GM21737 (cell line): Measurements from ENCODE around the gene ASS1.

ENCODE experiments used
- ATAC-seq: cut with Tn5 transposase; IDR thresholded peaks from one replicate; pipeline ENCODE4 v1.9.1; 2021; ENCODE audit warnings: mild to moderate bottlenecking, moderate library complexity; ENCODE audit not compliant: unreplicated experiment

ASS1 gene

GRCh38 chr9:130493021-130493420 is 48.3 kb downstream of the ASS1 start:
- no peak for ATAC-seq

GRCh38 chr9:130493476-130493875 is 48.7 kb downstream of the ASS1 start:
- ATAC-seq = no peak

- no peak for ATAC-seq
These were observed 50.3 kb downstream of the ASS1 start for GRCh38 chr9:130495067-130495466.

- no peak for ATAC-seq
These were observed 52.4 kb downstream of the ASS1 start for GRCh38 chr9:130497139-130497538.

- no peak for ATAC-seq
These were observed 53.6 kb downstream of the ASS1 start for GRCh38 chr9:130498298-130498917.

GRCh38 chr9:130498918-130499698 is 54.3 kb downstream of the ASS1 start:
- no peak for ATAC-seq

GRCh38 chr9:130499804-130500263 is 55.1 kb downstream of the ASS1 start:
- no peak for ATAC-seq

GRCh38 chr9:130500340-130501180 is 55.8 kb downstream of the ASS1 start:
- no peak for ATAC-seq

GRCh38 chr9:130501639-130502038 is 56.9 kb downstream of the ASS1 start:
- no peak for ATAC-seq

GRCh38 chr9:130508218-130508617 is 63.5 kb downstream of the ASS1 start:
- ATAC-seq = no peak

GRCh38 chr9:130512199-130512598 is 67.4 kb downstream of the ASS1 start:
- no peak for ATAC-seq

- no peak for ATAC-seq
These were observed 68.3 kb downstream of the ASS1 start for GRCh38 chr9:130513078-130513477.

- ATAC-seq = no peak
These were observed 73.5 kb downstream of the ASS1 start for GRCh38 chr9:130518233-130518632.

- no peak for ATAC-seq
These were observed 74.4 kb downstream of the ASS1 start for GRCh38 chr9:130518943-130519799.

GRCh38 chr9:130519927-130520326 is 75.2 kb downstream of the ASS1 start:
- ATAC-seq = no peak

- ATAC-seq = no peak
These were observed 77.0 kb downstream of the ASS1 start for GRCh38 chr9:130521715-130522114.

- ATAC-seq = no peak
These were observed 77.6 kb downstream of the ASS1 start for GRCh38 chr9:130522233-130522808.

GRCh38 chr9:130523921-130524320 is 79.2 kb downstream of the ASS1 start:
- ATAC-seq = no peak

GRCh38 chr9:130526193-130526853 is 81.6 kb downstream of the ASS1 start:
- ATAC-seq = no peak
